ENCODE results near the gene NADK. TPM values are rescaled to one million over a fixed set of nuclear protein-coding genes. Genes with fewer than 3 reads are reported as not detected.
"Not testable (repeated sequence)": the region's sequence is repeated elsewhere in the genome, so short reads cannot be mapped to it uniquely, and the experiment has no call there.

NADK gene
- total RNA-seq, 1 experiment from 2014 or later: 58.5 TPM

GRCh38 chr1:1707241-1707640 is 71.0 kb downstream of the NADK start:
- not testable (repeated sequence) for DNase-seq (ENCODE audit: low read depth)

- not testable (repeated sequence) for DNase-seq (ENCODE audit: low read depth)
Observed at GRCh38 chr1:1705623-1706022, 72.6 kb downstream of the NADK start.

- DNase-seq (ENCODE audit: low read depth): not testable (repeated sequence)
Observed at GRCh38 chr1:1704284-1704957, 73.8 kb downstream of the NADK start.

GRCh38 chr1:1703796-1704195 is 74.5 kb downstream of the NADK start:
- DNase-seq (ENCODE audit: low read depth): no peak

- DNase-seq (ENCODE audit: low read depth): not testable (repeated sequence)
Observed at GRCh38 chr1:1702506-1702905, 75.8 kb downstream of the NADK start.

Other genes with a start within 250 kb of the NADK start
- gene TMEM240, start 237.8 kb downstream of the NADK start, total RNA-seq (2014; rRNA removed; shearing (Covaris generic)): 3.1 TPM in 1 of 2 replicates, not detected in the other
- 69.6 and 99.4 TPM in 2 replicates for gene SSU72, start 203.6 kb downstream of the NADK start, total RNA-seq (2014; rRNA removed; shearing (Covaris generic))
- gene FNDC10, start 178.3 kb downstream of the NADK start, total RNA-seq (2014; rRNA removed; shearing (Covaris generic)): 0.20 and 0.66 TPM in 2 replicates
- gene MIB2, start 163.0 kb downstream of the NADK start, total RNA-seq (2014; rRNA removed; shearing (Covaris generic)): 11.0 and 12.6 TPM in 2 replicates
- not detected in 2 replicates for gene MMP23B, start 146.3 kb downstream of the NADK start, total RNA-seq (2014; rRNA removed; shearing (Covaris generic))
- 19.3 and 21.9 TPM in 2 replicates for gene CDK11B, start 119.5 kb downstream of the NADK start, total RNA-seq (2014; rRNA removed; shearing (Covaris generic))
- gene SLC35E2B, start 85.7 kb downstream of the NADK start, total RNA-seq (2014; rRNA removed; shearing (Covaris generic)): 13.7 and 18.1 TPM in 2 replicates
- gene CDK11A, start 54.1 kb downstream of the NADK start, total RNA-seq (2014; rRNA removed; shearing (Covaris generic)): 11.8 and 13.4 TPM in 2 replicates
- gene GNB1, start 112.6 kb upstream of the NADK start, total RNA-seq (2014; rRNA removed; shearing (Covaris generic)): 57.4 and 74.5 TPM in 2 replicates
- gene CALML6, start 136.8 kb upstream of the NADK start, total RNA-seq (2014; rRNA removed; shearing (Covaris generic)): not detected in 2 replicates
- gene TMEM52, start 140.8 kb upstream of the NADK start, total RNA-seq (2014; rRNA removed; shearing (Covaris generic)): 0.30 and 0.69 TPM in 2 replicates
- gene CFAP74, start 225.3 kb upstream of the NADK start, total RNA-seq (2014; rRNA removed; shearing (Covaris generic)): not detected in 2 replicates
- gene GABRD, start 240.9 kb upstream of the NADK start, total RNA-seq (2014; rRNA removed; shearing (Covaris generic)): 0.13 TPM in 1 of 2 replicates, not detected in the other

Data from HT1080 (cell line).